ENCODE measurements around the gene NUP210.
"Not testable (repeated sequence)": the region's sequence is repeated elsewhere in the genome, so short reads cannot be mapped to it uniquely, and the experiment has no call there.

Gene NUP210

GRCh38 chr3:13429631-13430291 lies 9.6 kb upstream of the NUP210 start:
- no peak for DNase-seq (ENCODE audit: low spot score)

GRCh38 chr3:13428678-13429077 lies 8.6 kb upstream of the NUP210 start:
- DNase-seq (ENCODE audit: low spot score), result not testable (repeated sequence)

- no peak for DNase-seq (ENCODE audit: low spot score)
Measured at GRCh38 chr3:13427662-13428603, 7.8 kb upstream of the NUP210 start.

- DNase-seq (ENCODE audit: low spot score), result no peak
Measured at GRCh38 chr3:13426591-13426990, 6.5 kb upstream of the NUP210 start.

- no peak for DNase-seq (ENCODE audit: low spot score)
Measured at GRCh38 chr3:13425689-13426088, 5.6 kb upstream of the NUP210 start.

GRCh38 chr3:13424865-13425617 lies 4.9 kb upstream of the NUP210 start:
- DNase-seq (ENCODE audit: low spot score), result no peak

GRCh38 chr3:13424141-13424844 lies 4.2 kb upstream of the NUP210 start:
- no peak for DNase-seq (ENCODE audit: low spot score)

GRCh38 chr3:13420831-13421765 lies 976 bp upstream of the NUP210 start:
- no peak for DNase-seq (ENCODE audit: low spot score)

- DNase-seq (ENCODE audit: low spot score), result no peak
Measured at GRCh38 chr3:13419505-13420044, 547 bp downstream of the NUP210 start.

- no peak for DNase-seq (ENCODE audit: low spot score)
Measured at GRCh38 chr3:13417166-13417947, 2.8 kb downstream of the NUP210 start.

GRCh38 chr3:13415997-13416793 lies 3.9 kb downstream of the NUP210 start:
- DNase-seq (ENCODE audit: low spot score), result no peak

- no peak for DNase-seq (ENCODE audit: low spot score)
Measured at GRCh38 chr3:13415236-13415986, 4.7 kb downstream of the NUP210 start.

GRCh38 chr3:13414040-13414729 lies 5.9 kb downstream of the NUP210 start:
- DNase-seq (ENCODE audit: low spot score), result no peak

- DNase-seq (ENCODE audit: low spot score), result no peak
Measured at GRCh38 chr3:13411186-13411860, 8.8 kb downstream of the NUP210 start.

- no peak for DNase-seq (ENCODE audit: low spot score)
Measured at GRCh38 chr3:13408890-13409289, 11.2 kb downstream of the NUP210 start.

- DNase-seq (ENCODE audit: low spot score), result no peak
Measured at GRCh38 chr3:13407926-13408325, 12.2 kb downstream of the NUP210 start.

- no peak for DNase-seq (ENCODE audit: low spot score)
Measured at GRCh38 chr3:13407475-13407874, 12.6 kb downstream of the NUP210 start.
